Endometrial microvascular endothelial cells (primary cell): Measurements from ENCODE around the gene KAZN. TPM values are rescaled to one million over a fixed set of nuclear protein-coding genes. Genes with fewer than 3 reads are reported as not detected.

Source experiments
- in situ Hi-C: cut with HindIII; loops from 2 replicates; pipeline ENCODE4 v1.10.0; 2017; ENCODE audit warnings: low sequenced_read_pairs, low pct_unique_long_range_greater_than_20kb; ENCODE audit errors: inconsistent ontology term
- total RNA-seq: library from RNA; depleted of rRNA; stranded (reverse); fragments of >200 nt; gene quantifications from one replicate; pipeline ENCODE4 v1.2.3, GENCODE V29; 2015; ENCODE audit errors: inconsistent ontology term

KAZN gene
- total RNA-seq, 1 donor from 2014 or later: 0.93 TPM

DNA sequence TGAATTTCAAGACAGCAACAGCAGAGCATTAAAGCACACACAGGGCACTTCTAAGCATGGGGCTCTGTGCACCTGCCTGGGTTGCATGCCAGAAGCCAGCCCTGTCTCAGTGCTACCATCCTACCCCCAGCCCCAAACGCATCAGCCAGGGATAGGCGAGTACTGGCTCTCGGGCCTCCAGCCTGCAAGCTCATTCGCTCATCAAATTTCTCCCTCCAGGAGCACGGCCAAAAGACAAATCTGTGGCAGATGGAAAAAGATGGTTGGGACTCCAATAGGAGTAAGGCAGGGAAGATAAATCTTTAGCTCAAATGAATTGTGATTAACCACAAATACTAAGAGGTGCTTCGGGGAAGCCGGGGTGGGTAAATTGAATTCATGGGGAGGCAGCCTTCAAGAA, 189.6 kb downstream of the KAZN start:
- in situ Hi-C loops: no loop called here

DNA sequence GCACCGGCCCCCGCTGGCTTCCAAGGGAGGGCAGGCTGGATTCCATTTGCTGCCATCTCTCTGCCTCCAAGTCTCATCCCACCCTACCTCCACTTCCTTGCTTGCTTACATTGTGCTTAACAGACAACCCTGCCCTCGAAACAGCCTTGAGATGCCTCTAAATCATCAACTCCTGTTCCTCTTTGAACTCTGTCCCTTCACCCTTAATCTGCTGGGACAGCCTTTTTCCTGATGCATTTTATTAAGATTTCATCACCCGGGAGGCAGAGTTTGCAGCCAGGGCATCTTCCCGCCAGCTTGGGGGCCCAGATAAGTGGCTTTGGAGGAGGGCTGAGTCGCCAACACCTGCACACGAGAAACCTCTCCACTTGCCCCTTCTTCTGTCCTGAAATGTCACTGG, 192.5 kb downstream of the KAZN start:
- in situ Hi-C loops: no loop called here

DNA sequence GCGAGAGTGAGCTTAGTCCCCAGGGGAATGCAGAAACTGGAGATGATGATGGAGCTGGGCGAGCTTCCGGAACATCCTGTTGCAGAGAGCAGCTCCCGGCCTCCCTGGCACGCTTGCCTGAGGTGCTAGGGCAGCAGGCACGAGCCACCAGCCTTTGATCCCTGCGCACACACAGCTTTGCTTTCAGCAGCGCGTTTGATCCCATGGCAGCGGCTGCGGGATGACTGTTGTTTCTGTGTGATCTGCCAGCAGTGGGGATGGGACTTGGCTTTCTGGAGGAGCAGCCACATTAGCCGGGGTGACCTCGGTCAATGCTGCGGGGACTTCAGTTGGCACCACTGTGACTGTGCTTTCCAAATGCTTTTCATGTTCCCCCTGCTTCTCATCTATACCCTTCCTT, 193.2 kb downstream of the KAZN start:
- in situ Hi-C loops: no loop called here

DNA sequence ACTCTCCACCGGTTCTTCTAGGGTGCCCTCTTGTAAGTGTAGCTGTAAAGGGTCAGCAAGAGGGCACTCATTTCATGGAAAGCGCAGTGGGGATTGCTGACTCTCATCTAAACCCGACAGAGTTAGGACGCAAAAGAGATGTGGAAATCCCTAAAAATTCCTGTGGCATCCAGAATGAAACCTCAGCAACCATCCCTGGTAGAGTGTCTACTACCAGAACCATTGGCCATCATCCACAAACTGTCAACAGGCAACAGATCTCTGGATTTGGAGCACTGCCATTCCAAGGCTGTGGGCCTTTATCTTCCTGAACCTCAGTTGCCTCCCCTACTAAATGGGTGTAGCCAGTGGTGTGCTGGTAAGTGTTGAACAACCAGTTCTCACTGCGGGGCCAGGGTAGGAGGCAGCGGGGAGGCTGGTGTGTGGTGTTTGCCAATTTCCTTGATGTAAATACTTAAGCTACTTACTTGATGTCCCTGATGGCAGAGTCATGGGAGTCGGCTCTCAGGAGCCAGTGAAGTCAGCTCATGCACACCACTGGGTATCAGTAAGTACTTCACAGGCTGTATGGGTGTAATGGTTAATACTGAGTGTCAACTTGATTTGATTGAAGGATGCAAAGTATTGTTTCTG, 195.8 kb downstream of the KAZN start:
- in situ Hi-C loops: no loop called here

DNA sequence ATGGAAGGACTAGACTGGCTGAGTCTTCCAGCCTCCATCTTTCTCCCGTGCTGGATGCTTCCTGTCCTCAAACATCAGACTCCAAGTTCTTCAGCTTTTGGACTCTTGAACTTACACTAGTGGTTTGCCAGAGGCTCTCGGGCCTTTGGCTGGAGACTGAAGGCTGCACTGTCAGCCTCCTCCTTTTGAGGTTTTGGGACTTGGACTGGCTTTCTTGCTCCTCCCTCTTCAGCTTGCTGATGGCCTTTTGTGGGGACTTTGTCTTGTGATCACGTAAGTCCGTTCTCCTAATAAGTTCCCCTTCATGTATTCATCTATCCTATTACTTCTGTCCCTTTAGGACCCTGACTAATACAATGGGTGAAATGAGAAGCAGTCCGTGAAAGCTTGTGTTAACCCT, 196.4 kb downstream of the KAZN start:
- in situ Hi-C loops: no loop called here

DNA sequence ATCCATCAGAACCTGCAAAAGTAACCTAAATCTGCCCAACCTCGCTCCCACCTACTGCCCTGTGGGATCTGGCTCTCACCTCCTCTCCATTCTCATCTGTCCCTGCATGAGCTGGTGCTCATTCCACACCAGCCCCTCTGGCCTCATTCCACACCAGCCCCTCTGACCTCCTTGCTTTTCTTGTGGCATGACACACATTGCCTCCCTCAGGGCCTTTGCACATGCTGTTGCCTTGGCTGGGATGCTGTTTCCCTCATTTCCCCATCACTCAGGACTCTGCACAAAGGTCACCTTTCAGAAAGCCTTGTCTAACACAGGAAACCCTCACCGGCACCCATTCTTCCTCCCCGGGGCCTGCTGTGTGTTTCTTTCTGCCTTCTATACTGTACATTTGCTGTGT, 197.1 kb downstream of the KAZN start:
- in situ Hi-C loops: no loop called here

DNA sequence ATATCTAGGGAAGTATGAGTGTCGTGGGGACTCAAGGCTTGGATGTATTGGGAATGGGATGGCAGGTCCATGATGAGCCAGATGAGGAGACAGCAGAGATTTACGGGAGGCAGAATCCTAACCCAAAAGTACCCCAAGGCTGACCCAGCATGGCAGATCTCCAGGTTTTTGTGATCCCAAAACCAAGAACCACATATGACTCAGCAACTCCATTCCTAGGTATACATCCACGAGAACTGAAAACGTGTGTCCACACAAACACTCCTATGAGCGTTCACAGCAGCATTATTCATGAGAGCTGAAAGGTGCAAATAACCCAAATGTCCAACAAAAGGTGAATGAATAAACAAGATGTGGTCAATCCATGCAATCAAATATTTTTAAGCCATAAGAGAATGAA, 201.5 kb downstream of the KAZN start:
- in situ Hi-C loops: no loop called here

DNA sequence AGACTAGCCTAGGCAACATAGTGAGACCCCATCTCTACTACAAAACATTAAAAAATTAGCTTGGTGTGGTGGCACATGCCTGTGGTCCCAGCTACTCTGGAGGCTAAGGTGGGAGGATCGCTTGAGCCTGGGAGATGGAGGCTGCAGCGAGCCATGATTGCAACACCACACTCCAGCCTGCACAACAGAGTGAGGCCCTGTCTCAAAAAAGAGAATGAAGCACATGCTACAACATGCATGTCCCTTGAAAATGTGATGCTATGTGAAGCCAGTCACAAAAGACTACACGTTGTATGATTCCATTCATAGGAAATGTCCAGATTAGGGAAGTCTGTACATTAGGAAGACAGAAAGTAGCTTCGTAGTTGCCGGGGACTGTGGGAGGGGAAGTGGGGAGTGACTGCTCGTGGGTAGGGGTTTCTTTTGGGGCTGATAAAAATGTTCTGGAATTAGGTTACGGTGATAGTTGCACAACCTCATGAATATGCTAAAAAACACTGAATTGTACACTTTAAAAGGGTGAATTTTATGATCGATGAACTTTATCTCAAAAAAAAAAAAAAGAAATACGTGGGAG, 202.1 kb downstream of the KAZN start:
- in situ Hi-C loops: no loop called here

DNA sequence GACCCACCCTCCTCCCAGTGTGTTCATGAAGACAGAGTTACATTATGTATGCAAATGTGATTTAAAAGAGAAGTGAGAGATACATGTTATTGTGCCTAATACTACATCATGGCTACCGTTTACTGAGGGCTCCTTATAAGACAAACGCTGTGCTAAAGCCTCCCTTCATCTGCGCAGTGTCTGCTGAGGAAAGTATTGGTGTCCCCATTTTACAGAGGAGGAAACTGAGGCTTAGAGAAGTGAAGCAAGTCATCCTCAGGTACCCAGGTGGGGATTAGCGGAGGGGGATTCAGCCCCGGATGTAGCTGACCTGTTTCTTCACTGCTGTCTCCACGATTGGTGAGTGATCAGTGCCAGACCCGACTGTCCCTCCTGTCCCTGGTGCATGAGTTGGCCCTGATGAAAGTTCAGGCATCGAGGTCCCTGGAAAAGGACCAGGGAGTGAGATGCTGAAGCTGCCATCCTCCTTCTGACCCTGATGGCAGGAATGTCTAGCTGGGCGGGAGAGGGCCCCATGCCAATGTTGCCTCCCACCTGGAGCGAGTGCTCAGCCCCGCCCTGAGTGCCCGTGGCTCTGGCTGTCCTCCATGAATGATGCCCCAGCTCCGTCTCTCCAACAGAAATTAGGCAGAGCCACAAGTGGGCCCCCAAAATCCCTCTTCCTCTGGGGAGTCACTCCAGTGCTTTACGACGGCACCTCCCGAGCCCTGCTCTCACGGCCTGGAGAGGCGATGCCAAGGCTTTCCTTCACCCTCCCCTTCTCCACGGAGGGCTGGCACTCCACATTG, 204.7 kb downstream of the KAZN start:
- in situ Hi-C loops: no loop called here

DNA sequence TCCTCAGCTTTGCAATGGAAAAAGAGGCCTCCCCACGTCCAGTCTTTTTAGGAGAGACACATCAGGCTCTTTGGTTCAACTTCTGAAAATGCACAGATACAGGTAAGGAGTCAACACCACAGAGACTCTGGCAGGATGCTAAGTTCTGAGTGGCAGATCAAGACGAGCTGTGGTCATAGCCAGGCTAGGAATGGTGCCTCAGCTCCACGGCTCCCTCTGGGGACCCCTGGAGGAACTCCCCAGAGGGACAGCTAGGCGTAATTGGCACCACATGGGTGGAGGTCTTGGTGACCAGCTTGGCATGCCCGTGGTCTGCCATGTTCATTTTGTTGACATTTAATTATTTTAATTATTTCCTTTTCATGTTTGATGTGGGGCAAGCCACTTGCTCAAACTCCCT, 206.1 kb downstream of the KAZN start:
- in situ Hi-C loops: no loop called here

DNA sequence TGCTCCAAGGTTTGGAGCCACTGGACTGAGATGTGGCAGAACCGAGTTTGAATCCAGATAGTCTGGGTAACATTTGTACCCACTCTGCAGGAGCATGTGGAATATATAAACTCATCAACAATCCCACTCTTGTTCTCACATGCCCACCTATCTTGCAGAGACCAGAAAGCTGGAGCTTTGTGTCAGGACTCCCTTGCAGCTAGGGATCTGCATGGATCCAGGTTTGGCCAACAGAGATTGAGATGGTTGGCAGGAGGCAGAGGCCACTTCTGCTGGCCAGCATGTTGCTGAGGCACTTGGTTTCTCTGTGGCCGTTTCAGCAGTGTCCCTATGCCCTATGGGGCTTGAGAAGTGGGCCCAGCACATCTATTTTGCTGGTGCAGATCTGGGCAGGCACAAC, 208.3 kb downstream of the KAZN start:
- in situ Hi-C loops: no loop called here

DNA sequence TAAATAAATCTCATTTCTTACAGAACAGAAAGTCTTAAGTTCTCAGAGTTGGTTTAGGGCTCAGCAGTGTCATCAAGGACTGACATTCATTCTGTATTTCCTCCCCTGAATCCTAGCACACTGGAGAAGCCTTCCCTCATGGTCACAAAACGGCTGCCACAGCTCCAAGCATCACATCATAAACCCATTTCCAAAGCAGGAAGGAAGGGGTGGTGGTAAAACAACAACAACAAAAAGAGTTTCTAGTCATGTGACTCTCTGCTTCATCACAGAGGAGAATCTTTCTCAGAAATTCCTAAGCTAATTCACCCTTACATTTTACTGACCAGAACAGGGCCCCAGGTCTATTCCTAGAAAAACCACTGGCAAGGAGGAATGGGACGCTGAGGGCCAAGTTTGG, 210.3 kb downstream of the KAZN start:
- in situ Hi-C loops: no loop called here

DNA sequence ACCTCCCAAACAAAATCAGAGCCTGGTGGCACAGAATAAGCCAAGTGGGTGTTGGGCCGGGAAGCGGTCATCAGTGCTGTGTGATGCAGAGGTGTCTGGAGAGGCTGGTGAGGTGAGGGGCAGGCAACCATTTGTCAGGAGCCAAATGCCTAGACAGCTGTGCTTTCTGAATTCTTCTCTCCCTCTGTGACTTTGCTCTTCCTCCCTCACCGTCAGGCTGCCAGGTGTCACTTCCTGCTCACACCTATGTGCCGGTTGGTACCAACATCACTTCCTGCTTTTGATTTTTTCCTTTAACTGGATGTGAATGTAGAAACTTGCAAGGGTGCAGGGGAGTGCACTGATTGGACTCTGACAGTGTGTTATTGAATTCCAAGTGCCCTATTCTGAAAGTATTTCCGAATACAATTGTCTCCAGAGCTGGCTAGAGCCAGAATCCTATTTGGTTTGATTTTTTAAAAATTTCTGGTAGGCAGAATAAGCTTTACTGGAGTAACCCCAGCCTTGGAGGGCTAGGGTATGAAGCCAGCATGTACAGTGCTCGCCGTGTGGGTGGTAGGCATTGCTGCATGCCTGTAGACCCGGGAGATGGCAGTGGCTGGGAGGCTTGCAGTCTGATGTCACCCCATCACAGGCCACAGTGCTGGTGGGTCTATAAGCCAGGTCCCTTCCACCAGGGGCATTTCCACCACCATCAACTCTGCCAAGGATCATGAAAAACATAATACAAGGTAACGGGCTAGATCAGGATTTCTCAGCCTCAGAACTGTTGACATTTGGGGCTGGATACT, 210.9 kb downstream of the KAZN start:
- in situ Hi-C loops: no loop called here

DNA sequence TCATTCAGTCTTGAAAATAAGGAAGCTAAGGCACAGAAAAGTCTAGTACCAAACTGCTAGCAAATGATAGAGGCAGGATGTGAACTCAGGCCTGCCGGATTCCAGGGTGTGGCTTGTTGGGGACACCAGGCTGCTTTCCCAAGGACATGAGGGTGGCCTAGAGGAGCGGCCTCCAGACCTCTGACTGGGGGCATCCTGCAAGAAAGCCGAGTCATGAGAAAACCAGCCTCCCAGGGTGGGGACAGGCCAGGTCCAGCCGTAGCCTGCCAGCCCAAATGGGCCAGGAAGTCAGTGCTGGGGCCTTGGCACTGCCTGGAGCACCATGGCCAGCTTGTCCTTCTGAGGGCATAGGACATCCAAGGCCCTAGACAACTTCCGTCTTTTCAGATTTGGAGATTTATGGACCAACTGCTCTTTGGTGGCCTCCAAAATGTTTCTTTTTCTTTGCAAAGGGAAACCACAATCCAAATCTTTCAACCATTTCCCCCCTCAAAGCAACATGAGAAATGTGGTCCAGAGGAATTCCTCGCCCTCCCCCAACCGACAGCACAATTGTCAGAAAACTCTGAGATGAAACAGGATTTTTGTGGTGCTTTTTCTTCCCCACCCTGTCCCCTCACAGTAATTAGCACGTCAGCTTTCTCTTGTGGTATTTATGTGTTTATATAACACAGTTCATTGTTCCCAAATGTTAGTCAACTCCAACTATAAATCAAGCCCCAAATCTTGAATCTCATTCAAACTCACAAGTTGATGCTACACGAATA, 212.3 kb downstream of the KAZN start:
- in situ Hi-C loops: no loop called here

DNA sequence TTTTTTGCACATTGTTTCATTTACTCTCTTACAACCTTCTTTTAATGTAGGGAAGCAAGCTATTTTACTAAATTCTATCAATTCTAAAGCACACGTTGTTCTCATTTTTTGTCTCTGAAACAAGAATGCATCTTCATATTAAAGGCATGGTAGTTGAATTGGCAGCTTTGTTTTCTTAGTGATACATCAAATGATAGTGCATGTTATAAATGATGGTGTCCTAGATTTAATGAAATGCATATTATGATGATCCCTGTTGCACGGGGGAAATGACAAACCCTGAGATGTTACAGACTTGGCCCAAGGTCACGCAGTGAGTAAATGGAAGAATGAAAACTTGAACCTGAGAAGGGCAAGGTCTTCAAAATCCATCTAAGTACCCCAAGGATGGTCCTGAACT, 213.1 kb downstream of the KAZN start:
- in situ Hi-C loops: no loop called here

DNA sequence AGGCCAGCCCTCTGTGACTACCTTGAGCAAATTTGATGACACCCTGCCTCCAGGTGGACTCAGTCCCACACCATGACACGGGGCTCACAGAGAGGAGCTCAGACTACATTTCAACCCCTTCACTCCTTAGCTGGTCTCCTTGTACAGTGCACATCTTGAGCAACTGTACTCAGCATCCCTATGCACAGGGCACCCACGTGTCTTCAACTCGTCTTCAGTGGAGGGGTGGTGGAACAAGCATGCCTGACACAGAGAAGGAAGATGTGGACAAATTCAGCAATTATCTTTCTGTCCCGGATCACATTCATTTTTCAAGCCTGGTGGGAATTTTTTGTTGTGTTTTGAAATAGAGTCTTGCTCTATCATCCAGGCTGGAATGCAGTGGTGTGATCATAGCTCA, 213.7 kb downstream of the KAZN start:
- in situ Hi-C loops: no loop called here

DNA sequence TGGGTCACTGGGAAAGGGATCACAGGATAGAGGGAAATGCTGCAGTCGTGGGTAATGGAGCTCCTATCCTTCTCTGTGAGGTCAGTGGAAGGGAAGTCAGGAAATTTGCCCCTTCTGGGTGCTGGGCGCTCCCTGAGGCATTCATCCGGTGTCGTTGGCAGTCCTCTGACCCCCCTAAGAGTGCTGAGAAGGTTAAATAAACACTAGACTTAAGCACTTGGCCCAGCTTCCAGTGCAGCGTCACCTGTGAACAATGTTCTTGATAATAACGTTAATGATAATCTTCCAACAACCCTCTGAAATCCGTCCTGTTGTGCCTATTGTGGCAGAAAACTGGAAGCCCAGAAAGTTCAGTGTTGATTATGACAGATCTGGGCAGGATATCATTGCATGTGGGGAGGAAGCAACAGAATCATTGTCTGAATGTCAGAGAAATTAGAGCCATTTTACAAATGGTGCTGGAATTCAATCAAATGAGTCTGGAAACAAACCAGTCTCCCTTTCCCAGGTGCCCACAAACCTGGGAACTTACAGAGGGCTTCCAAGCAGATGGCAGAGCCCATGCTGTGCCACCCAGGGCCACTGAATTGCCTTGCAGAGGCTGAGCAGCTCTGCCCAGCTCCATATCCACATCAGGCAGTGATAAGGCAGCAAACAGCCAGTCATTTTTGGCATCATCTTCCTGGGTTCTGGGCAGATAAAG, 216.8 kb downstream of the KAZN start:
- in situ Hi-C loops: no loop called here
